GM19452 (cell line): ENCODE measurements around the gene SORL1-AS1.
A peak's percentile ranks its signal among the peaks of the same experiment; 100 is the strongest.

Experiments
- ATAC-seq: cut with Tn5 transposase; IDR thresholded peaks from one replicate; pipeline ENCODE4 v1.9.1; 2021; ENCODE audit not compliant: unreplicated experiment

SORL1-AS1 gene

DNA sequence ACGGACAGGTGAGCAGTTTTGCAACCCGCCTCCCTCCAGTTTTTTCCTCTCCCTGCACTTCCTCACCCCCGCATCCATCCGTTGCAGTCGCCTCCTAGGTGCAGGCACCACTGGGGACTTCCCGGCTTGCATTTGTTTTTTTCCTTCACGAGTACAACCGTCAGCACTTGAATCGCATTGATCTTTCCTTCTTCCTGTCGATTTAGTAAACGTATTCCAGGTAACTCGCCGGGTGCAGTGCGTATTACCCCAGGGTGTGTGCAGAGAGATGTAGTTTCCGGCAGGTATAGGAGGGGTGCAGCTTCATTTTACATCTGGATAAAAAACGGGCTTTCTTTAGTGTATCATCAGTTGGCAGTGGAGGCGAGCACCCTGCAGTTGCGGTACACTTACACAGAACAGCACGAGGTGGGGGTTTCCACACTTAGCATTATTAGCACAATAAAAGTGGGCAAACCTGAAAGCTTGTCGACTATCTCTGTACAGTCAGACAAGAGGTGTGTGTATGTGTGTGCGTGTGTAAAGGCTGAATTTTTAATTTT is at the start of gene SORL1-AS1:
SORL1-AS1 (minus strand) TSS at position 359 of the 542 bp plus-strand sequence.
- ATAC-seq = peak; percentile 13

DNA sequence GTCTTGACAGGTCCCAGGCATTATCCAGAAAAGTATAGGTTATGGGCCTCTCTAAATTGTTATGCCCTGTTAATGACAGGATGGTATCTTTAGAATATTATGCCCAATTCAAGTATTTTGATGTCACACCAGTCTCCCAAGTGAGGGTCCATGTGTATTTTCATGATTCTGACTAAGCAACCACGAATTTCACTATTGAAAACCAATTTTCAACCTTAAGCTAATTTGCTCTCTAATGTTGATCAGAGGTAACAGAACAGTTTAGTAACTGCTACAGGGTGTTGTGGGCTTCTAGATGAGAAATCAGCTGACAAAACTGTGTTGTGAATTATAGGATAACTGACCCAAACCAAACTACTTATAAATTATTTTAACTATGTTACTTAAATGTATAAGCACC is 48.0 kb upstream of the SORL1-AS1 start:
- ATAC-seq = no peak

DNA sequence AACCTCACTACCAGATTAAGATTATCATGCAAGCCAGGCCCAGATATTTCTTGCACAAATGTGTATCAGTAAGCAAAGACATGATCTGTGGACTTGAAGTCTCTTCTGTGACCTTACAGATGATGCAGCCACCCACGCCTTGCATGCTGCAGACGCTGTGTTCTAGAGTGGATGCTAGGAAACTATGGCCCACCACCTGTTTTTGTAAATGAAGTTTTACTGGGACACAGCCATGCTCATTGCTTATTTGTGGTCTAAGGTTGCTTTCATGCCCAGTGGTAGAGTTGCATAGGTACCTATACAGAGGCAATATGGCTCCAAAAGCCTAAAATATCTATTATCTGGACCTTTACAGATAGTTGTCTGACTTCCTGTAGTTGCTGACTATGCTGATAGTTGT is 47.5 kb upstream of the SORL1-AS1 start:
- ATAC-seq = no peak

DNA sequence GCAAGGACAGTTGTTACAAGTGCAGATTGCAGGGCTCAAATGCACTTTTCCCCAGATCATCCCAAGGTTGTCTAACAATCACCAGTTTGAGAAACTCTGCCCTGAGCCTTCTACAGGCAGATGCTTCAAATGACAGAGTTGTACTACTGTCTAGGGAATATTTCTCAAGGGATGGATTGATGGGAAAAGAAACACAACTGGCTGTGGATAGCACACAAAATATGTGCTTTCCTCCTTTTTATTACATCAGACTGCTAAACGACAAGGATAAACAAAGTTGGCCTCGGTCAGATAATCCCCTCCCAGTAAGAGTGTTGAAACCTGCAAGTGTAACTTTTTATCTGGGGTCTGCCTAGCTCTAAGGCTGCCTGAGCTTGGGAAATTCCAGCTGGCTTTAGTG is 46.6 kb upstream of the SORL1-AS1 start:
- ATAC-seq = no peak

DNA sequence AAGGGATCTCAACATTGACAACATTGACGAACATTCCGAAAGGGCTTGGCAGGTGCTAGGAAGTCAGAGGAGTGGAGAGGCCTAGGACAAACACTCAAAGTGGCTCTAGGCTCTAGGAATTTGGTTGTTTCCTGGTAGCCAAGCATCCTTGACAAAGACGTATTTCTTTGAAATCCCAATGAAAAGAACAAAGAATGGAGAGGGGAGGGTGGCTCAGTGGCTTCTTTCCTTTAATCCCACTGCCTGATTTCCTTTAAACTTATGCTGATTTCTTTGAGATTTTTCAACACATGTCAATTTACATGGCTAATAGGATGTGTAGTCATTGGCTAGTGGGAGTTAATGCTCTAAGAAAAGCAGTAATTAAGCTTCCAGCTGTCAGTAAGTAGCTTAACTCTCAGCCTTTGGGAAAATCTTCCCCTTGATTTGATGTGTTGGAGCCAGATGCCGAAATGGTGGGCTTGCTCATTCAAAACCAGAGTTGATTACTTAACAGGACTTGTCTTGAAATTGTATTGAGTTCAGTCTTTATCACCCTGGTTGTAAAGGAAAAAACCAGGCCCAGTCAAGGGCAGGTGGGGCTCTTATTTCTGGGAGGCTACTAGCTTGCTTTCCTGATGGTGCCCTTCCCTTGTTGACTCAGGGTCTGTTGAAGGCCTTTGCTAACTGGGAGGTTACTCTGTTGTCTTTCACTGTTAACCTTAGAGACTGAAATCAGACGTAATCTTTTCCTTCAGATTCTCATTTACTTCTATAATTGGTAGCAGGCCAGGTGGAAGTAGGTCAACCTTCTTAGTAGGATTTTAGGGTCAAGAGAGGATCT is 44.6 kb upstream of the SORL1-AS1 start:
- ATAC-seq = no peak

DNA sequence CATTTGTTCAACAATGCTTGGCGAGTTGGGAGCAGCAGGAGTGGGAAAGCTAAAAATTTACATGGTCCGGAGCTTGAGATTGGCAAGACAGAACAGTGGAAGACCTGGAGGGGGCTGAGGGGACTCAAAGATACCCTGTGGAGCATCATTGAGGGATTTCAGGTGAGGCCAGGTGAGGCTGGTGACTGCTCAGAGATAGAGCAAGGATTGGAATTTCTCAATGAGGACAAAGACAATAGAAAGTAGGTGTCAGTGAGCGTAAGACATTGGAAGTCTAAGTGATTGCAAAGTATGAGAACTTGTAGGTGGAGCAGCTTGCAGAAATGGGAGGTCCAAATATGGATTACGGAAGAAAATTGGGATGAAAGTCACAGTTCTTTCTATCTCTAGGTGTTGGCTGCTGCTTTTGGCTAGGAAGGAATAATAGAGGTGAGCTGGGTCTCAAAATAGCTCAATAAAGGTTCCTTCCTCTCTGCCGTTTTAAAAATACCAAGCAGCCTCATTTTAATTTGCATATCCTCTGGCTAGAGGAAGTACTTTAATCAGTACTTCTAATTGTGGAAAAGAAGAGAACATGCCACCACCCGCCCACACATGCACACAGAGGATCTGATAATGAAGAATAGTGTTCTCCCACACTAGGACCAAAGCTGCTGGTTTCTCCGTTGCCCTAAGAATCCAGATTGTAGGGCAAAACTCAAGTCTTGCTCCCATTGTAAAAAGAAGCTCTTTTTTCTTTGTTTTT is 41.8 kb upstream of the SORL1-AS1 start:
- peak; percentile 62 for ATAC-seq

DNA sequence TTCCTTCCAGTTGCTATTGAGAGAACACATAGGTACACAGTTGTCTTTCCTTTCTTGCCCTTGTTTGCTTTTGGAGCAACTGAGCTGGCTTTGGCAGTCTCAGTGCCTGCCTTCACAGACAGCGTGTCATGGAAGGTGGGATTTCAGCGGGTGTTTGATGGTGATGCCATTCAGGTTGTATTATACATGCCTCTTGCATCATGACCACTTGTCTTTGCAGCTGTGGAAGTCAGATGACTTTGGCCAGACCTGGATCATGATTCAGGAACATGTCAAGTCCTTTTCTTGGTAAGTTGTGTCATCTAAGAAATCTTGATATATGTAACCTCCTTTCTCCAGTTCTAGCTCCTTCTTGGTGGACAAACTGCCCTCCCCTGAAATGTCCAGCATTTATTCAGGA is 37.1 kb upstream of the SORL1-AS1 start:
- ATAC-seq = no peak

- no peak for ATAC-seq
These were observed 35.9 kb upstream of the SORL1-AS1 start for GRCh38 chr11:121488641-121489040.

- no peak for ATAC-seq
These were observed 35.4 kb upstream of the SORL1-AS1 start for GRCh38 chr11:121488170-121488569.

DNA sequence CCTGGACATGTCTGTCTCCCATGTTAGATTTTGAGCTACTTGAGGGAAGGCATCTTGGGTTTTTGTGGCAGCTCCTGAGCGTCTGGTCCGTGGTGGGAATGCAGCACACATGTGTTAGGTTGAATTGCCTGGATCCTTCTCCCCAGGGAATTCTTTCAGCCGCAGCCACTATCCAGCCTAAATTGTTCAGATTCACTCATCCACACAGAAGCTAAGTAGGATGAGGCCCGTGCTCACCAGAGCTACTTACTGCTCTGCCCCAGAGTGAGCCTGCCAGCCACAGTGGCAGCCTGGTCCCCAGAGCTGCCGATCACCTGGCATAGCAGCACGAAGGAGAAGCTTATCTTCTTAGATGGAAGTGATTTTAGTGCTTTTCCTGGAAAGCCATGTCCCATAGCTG is 34.4 kb upstream of the SORL1-AS1 start:
- no peak for ATAC-seq

DNA sequence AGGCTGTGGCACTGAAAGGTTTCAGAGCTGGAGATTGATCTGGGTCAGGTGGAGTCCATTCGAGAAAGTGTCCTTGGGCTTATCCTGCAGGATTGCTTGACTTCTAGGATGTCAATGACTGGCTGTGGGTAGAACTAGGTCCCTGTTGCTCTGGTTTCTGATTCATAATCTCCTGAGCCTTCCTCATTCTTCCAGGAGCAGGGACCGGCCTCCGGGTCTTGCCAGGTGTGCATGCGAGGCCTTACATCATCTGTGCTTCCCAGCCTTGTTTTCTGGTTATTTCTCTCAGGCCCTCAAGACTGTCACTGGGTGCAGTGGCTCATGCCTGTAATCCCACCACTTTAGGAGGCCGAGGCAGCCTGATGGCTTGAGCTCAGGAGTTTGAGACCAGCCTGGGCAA is 33.3 kb upstream of the SORL1-AS1 start:
- ATAC-seq = no peak

DNA sequence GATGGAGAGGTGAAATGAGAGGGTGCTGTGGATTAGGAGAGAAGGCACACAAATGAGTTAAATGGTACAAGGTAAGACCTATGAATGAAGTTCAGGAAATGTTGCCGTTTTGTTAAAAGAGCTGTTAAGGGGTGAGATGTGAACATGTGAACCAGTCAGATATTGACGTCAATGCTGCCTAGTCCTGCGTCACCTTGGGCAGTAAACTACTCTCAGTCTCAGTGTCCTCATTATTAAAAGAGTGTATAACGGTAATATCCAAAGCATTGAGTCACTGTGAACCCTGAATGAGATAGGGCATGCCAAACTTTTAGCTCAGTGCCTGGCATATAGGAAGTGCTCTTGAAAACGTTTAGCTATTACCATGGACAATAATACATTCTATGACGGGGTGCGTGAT is 32.4 kb upstream of the SORL1-AS1 start:
- ATAC-seq = no peak

DNA sequence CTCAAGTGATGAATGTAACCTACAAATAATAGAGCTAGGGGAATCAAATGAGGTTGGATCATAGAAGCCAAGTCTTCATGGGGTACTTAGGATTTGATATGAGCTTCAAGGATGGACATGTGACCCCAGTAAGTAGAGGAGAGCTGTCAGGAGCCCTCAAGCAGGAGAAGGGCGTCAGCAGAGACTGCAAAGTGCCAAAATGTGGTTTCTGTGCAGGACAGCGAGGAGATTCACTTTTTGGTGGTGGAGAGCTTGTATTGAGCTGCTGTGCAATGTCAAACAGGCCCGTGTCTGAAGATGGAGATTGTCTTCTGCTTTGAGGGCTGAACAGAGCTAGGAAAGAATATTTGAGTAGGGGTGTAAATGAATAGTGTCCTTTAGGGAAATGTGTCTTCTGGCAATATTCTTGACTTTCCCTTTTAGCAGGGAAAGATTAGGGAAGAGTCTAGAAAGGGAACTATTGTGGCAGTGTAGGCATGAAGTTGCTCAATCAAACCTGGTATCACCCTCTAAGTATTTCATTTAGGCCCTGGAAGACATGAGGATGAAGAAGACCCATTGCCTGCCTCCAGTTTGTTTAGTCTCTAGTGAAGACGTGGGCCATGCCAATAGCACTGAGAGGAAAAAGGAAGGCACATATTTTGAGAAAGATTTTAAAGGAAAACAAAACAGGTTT is 31.2 kb upstream of the SORL1-AS1 start:
- ATAC-seq = no peak

- ATAC-seq = peak; percentile 87
These were observed 29.7 kb upstream of the SORL1-AS1 start for GRCh38 chr11:121482231-121483129.

DNA sequence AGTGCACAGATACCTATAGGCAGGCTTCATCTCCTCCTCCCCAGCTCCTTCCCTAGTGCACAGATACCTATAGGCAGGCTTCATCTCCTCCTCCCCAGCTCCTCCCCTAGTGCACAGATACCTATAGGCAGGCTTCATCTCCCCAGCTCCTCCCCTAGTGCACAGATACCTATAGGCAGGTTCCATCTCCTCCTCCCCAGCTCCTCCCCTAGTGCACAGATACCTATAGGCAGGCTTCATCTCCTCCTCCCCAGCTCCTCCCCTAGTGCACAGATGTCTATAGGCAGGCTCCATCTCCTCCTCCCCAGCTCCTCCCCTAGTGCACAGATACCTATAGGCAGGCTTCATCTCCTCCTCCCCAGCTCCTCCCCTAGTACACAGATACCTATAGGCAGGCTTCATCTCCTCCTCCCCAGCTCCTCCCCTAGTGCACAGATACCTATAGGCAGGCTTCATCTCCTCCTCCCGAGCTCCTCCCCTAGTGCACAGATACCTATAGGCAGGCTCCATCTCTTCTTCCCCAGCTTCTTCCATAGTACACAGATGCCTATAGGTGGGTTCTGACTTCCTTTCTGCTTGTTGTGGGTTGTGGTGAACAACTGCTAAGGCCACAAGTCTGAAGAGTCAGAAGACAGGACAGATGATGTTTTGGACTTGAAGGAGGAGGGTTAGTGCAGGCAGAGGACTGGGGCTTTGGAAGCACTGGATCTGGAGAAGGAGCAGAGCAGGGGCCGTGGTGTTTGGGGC is 28.9 kb upstream of the SORL1-AS1 start:
- peak; percentile 55 for ATAC-seq

DNA sequence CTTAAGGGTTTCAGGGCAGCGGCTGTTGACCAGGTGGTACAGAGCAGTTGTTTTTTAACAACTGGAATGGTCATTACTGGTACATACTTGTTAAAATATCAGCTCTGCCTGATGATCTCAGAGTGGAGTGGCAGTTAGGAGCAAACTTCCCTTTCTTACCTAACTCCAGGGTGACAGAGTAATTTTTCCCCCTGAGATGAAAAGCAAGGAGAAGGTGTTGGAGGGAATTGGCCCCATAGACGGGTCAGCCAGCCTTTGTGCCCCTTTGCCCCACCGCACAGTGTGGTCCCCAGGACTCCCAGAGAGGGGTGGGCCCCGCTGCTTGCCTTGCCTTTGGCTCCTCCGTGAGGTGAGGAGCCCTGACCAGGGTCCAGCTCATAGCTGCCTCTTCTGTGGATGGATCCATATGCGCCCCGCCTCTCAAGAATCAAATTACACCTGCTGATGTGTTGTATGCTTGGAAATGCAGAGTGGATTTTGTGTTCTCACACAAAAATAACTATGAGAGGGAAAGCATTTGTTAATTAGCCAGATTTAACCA is 27.0 kb upstream of the SORL1-AS1 start:
- ATAC-seq = no peak

GRCh38 chr11:121478895-121479697 is 26.3 kb upstream of the SORL1-AS1 start:
- no peak for ATAC-seq

DNA sequence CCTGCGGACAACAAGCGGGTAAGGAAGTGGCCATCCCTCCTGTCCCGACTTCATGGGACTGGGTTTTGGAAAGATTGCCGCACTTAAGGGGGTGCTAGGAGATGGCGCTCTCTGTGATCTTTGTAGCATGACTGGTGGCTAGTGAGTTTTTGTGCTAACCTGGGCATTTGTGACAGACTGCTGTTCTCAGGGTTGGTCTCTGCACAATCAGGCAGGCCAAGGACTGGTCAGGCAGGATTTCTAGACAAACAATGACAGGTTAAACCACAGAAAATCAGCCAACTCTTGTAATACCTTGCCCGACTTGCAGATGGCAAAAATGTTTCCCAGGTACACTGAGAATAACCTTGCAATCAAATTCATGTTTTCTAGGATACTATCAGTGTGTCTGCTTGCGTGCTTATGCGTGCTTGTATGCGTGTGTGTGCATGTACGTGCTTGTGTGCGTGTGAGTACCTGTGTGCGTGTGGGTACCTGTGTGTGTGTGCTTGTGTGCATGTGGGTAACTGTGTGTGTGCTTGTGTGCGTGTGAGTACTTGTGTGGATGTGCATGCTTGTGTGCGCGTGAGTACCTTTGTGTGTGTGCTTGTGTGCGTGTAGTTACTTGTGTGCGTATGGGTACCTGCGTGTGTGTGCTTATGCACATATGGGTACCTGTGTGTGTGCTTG is 25.6 kb upstream of the SORL1-AS1 start:
- no peak for ATAC-seq
